ENCODE measurements around the gene GNG7. TPM values are rescaled to one million over a fixed set of nuclear protein-coding genes. Genes with fewer than 3 reads are reported as not detected.

Gene GNG7
- total RNA-seq, 1 experiment from 2014 or later = 9.6 TPM

GRCh38 chr19:2511991-2512390, 190.5 kb downstream of the GNG7 start:
- peaks cover 9% of the 10 kb centered on the region; the same call in 1 of the 2 replicates for H3K4me1 Mint-ChIP-seq

More at GRCh38 chr19:2511991-2512390, 190.5 kb downstream of the GNG7 start:
- no peak for ATAC-seq
- ChIA-PET CTCF (interaction anchor here (1.1 to 1.6 kb wide), 3 partner anchors 67 to 102 kb away, joined by 3 to 5 read pairs (median 3); no protein-coding TSS in a partner anchor), POLR2A (interaction anchor here (1.7 kb wide), 1 partner anchor 36 kb away, joined by 4 read pairs; the partner anchor contains the start of gene GADD45B)
- DNase-seq (ENCODE audit: low spot score) = no peak
- TF ChIP-seq ZBTB43 (CRISPR knock-in tag; IDR thresholded peaks at IDR 0.05) (no peak), ERG (CRISPR knock-in tag; IDR thresholded peaks at IDR 0.05) (no peak), E2F1 (CRISPR knock-in tag; IDR thresholded peaks at IDR 0.05) (no peak), MYBL2 (CRISPR knock-in tag; IDR thresholded peaks at IDR 0.05) (no peak), HMGA2 (CRISPR knock-in tag; IDR thresholded peaks at IDR 0.05) (no peak), ATF3 (CRISPR knock-in tag; conservative IDR thresholded peaks at IDR 0.05) (no peak), IRF1 (CRISPR knock-in tag; IDR thresholded peaks at IDR 0.05) (no peak), TCF7 (CRISPR knock-in tag; IDR thresholded peaks at IDR 0.05; ENCODE audit: low read depth) (no peak), CTCF (IDR thresholded peaks at IDR 0.05) (no peak), MAX (CRISPR knock-in tag; IDR thresholded peaks at IDR 0.05) (no peak), ESRRA (CRISPR knock-in tag; IDR thresholded peaks at IDR 0.05; ENCODE audit: borderline replicate concordance) (no peak), TEAD4 (CRISPR knock-in tag; IDR thresholded peaks at IDR 0.05) (no peak), ZNF281 (CRISPR knock-in tag; IDR thresholded peaks at IDR 0.05) (no peak), ZNF138 (CRISPR knock-in tag; conservative IDR thresholded peaks at IDR 0.05) (no peak)
- Mint-ChIP-seq H3K27me3 (ENCODE audit: low read depth) (no peaks in the 10 kb centered on the region), H3K27ac (no peak overlapping the region), H3K36me3 (no peaks in the 10 kb centered on the region), H3K4me3 (no peak overlapping the region), H3K9me3 (peaks cover 3% of the 10 kb centered on the region; the same call in 1 of the 2 replicates)

Measured in WTC11 (cell line).